ENCODE results near the gene RPE. TPM values are rescaled to one million over a fixed set of nuclear protein-coding genes. Genes with fewer than 3 reads are reported as not detected.

Gene RPE
- total RNA-seq, 1 donor from 2014 or later: 16.6 TPM

DNA sequence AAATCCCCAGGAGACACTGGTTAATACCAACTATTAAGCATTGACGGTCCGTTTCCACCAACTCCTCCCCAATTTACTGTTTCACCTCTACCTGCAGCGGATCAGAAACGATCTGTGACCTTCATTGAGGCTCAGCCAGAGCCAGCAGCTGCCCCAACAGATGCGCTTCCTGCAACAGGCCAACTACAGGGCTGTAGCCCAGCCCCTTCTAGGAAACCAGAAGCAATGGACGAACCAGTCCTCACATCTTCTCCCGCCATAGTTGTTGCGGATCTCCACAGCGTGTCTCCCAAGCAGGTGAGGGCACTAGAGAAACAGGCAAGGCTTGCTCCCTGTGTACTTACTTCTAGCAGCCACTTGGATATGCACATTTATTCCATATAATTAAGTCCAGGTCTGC, 8.5 kb upstream of the RPE start:
- DNase-seq (no peak), ATAC-seq (no peak)
- intact Hi-C loops (cut with micrococcal nuclease): no loop called here

DNA sequence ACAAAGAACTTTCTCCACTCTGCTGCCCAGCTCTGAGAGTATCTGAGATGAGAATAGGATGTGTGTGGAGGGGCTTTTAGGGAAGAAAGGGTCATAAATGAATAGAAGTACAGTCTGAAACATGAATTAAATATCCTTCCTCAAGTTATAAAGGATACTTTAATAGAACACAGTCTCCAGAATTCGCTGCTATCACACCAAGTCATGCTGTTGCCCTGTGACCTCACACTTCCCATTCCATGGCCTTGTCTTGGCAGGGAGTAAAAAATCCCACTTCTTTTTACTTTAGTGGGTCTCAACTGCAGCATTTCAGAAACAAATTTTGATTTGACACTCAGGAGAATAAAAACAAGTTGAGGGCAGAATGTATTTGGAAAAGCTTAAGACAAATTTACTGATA, 3.8 kb upstream of the RPE start:
- ATAC-seq (no peak), DNase-seq (no peak)
- intact Hi-C loops (cut with micrococcal nuclease): no loop called here

DNA sequence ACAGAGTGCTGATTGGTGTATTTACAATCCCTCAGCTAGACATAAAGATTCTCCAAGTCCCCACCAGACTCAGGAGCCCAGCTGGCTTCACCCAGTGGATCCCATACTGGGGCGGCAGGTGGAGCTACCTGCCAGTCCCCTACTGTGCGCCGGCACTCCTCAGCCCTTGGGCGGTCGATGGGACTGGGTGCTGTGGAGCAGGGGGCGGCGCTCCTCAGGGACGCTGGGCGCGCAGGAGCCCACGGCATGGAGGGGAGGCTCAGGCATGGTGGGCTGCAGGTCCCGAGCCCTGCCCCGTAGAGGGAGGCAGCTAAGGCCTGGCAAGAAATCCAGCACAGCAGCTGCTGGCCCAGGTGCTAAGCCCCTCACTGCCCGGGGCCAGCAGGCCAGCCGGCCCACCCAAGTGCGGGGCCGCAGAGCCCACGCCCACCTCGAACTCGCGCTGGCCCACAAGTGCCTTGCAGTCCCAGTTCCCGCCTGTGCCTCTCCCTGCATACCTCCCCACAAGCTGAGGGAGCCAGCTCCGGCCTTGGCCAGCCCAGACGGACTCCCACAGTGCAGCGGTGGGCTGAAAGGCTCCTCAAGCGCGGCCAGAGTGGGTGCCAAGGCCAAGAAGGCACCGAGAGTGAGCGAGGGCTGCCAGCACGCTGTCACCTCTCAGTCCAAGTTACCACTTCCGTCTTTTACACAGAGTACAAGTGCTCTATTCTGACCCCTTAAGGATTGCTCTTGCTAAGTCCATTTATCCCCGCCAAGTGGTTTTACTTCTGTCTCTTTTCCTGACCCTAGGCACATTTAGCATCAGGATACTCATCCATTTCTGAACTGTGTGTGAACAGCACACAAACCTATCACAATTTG, 1.7 kb upstream of the RPE start:
- DNase-seq (no peak), ATAC-seq (no peak)
- intact Hi-C loops (cut with micrococcal nuclease): loop anchor here (10.0 kb wide), 1 partner anchor 174 kb away; the partner anchor contains the start of gene KANSL1L

DNA sequence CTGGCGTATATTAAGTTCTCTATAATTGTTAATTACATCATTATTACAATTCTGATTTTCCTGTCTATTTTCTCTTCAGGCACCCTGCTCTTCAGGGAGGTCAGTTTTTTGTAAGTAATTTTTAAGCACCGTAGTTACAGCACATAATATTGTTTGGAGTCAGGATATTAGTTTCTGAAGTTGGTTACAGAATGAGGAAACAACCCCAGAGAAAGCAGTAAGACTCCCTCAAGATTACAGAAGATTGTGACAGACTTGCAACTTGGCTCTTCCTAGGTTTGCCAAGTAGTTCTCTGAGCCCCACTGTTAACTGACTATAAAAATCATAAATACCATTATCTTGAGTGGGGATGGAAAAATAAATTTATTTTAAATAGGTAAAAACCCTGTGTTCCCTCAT, 921 bp downstream of the RPE start:
- DNase-seq: no peak
- intact Hi-C loops (cut with micrococcal nuclease): loop anchor here (10.0 kb wide), 1 partner anchor 171 kb away; the partner anchor contains the start of gene KANSL1L
- no peak for ATAC-seq

DNA sequence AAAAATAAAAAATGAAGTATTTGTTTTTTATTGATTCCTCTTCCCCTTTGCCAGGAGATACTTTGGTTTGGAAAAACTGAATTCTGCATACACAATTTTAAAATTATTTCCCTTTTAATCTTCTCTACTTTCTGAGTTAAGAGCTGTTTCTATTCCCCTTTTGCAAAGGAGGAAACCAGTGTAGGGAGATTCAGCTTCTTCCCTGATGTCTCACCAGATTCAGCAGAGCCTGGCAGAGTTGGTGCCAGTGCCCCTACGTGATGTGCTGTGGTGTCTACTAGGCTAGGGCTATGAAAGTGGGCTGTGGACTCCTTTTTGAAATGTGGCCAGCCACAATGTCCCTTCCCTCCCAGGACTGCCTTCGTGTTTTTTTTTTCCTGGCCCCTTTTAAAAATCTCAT, 2.4 kb downstream of the RPE start:
- intact Hi-C loops (cut with micrococcal nuclease): loop anchor here (10.0 kb wide), 1 partner anchor 170 kb away; the partner anchor contains the start of gene KANSL1L

DNA sequence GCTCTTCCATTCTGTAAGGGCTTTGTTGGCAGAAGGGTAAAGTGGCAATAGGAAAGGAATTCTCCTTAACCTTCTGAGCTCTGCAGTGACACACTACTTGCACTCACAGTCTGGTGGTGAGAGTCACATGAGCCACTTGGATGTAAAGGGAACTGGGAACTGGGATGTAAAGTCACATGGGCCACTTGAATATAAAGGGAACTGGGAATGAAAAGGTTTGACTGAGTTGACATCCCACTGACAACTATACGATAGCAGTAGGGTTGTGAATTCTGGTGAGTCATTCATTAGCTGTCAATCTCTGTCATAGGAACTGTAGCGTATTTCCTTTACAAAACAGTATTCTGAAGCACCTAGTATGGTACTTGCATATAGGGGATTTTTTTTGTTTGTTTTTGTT, 5.5 kb downstream of the RPE start:
- intact Hi-C loops (cut with micrococcal nuclease): loop anchor here (10.0 kb wide), 1 partner anchor 167 kb away; the partner anchor contains the start of gene KANSL1L
- peak; percentile 47 for ATAC-seq
- DNase-seq: no peak

More for the DNA sequence above, 2.4 kb downstream of the RPE start:
- DNase-seq (no peak), ATAC-seq (no peak)

DNA sequence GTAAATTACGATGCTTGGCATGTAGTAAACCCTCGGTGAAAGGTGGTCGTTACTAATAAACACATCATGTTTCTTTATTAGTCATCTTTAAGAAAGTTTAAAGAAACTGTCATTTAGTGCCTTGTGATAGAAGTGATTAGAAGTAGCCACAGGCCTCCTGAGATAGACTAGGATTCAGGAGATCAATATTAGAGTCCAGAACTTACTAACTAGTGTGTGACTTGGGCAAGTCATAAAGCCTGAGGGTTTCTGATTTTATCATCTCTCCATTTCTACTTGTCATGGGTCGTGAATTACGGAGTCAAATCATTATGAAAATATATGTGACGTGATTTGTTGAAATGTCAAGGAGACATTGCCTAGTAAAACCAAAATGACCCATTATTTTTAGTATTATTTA, 6.7 kb downstream of the RPE start:
- DNase-seq: no peak
- ATAC-seq: no peak
- intact Hi-C loops (cut with micrococcal nuclease): loop anchor here (10.0 kb wide), 1 partner anchor 166 kb away; the partner anchor contains the start of gene KANSL1L

DNA sequence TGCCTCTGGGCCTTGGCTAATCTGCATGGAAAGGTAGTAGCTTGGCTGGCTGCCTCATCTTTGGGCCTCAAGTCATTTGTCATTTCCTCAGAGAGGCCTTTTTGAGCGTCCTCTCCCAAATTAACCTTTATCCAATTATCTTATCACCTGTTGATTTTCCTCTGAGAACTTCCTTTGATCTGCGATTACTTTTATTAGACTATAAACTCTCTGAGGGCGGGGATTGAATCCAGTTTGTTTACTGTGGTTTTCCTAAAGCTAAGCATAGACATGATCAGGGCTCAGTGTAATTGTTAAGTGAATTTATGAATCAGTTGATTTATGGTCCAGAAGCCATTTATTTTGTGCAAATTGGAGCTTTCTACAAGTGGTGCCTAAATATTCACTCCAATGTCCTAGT, 7.5 kb downstream of the RPE start:
- no peak for ATAC-seq
- DNase-seq: no peak
- intact Hi-C loops (cut with micrococcal nuclease): loop anchor here (10.0 kb wide), 1 partner anchor 165 kb away; the partner anchor contains the start of gene KANSL1L

DNA sequence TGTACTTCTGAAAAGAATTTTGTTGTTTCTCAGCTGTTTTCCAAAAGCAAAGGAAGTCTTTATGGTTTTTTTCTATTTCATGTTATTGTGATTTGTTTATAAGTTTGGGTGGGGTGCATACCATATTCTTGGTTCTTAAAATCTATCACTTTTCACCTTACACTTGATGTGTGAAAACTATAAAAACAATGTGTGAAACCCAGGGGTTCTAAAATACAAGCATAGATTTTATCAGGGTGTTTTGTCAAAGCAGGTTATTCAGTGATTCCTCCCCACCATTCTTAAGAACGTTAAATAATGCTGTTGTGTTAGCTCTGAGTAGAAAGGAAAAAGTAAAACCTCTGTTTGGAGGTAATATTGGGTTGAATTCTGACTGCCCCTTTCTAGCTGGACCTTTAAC, 17.7 kb downstream of the RPE start:
- intact Hi-C loops (cut with micrococcal nuclease): no loop called here
- no peak for ATAC-seq
- DNase-seq: no peak

DNA sequence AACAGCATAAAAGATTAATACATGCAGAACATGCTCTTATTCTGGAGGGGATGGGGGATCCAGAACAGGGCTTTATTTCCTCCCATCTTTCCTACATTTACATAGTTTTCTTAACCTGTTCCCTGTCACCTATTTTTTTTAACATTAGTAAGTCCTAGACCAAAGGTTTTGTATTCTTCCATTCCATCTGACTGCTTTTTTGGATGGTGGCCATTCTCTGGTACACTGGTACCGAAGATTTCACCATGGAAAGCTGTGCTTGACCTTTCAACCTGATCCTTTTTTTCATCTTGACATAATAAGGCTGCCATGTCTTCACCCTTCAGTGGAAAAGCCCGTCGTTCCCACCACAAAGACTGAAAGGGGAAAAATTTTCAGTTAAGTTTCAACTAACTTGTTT, 20.4 kb downstream of the RPE start:
- intact Hi-C loops (cut with micrococcal nuclease): no loop called here
- DNase-seq (no peak), ATAC-seq (no peak)

DNA sequence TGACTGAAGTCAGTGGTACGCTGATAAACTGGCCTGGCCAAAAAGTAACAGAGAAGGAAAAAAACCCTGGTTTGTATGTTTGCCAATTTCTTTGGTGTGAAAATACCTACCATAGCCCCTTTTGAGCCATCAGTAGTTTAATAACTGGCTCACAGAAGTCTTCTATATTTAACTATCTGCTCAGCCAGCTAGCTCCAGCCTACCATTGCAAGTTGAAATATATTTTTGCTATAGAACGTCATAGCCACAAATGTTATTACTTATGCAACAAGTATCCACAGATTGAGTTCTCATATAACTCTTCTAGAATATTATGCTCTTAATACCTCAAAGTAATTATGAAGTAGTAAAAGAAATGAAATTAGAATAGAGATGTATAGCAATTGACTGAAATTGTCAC, 25.2 kb downstream of the RPE start:
- intact Hi-C loops (cut with micrococcal nuclease): no loop called here
- no peak for DNase-seq
- no peak for ATAC-seq

DNA sequence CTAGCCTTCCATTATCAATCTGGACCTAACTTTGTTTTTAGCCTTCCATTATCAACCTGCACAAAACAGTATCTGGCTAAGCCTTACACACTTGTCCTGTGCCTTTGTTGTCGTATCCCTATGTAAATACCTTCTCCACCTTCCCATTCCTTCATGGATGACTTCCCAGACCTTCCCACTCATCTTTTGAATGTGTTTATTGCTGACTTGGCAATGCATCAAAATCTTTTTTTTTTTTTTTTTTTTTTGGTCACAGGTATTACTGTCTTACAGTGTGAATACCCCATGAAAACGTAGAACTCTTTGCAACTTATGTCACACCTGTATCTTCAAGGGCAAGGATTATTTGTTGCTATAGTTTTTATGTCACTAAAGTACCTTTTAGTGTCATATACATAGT, 25.7 kb downstream of the RPE start:
- no peak for DNase-seq
- intact Hi-C loops (cut with micrococcal nuclease): no loop called here

DNA sequence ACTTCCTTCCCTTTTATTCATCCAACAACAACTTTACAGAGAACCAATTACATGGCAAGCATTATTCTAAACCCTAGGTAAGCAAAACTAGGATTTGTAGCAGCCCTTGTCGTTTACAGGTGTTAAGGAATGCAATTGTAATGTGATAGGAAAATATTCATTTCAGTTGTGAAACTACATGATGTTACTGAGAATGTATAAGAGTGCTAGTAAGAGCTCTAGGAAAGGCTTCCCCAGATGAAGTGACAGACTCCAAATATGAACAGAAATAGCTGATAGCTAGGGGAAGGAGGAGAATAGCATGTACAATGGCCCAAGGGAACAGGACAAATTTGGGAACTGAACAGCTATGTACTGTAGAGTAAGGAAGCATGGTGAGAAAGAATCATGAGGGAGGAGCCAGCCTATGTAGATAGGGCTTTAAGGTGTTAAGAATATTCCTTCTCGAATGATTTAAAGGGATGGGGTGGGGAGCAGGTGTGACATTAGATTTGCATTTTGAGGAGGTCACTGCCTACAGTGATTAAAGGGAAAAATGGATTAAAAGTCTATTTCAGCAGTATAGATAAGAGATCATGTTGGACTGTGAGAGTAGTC, 31.7 kb downstream of the RPE start:
- ATAC-seq: no peak

More for the DNA sequence above, 25.7 kb downstream of the RPE start:
- ATAC-seq: no peak

DNA sequence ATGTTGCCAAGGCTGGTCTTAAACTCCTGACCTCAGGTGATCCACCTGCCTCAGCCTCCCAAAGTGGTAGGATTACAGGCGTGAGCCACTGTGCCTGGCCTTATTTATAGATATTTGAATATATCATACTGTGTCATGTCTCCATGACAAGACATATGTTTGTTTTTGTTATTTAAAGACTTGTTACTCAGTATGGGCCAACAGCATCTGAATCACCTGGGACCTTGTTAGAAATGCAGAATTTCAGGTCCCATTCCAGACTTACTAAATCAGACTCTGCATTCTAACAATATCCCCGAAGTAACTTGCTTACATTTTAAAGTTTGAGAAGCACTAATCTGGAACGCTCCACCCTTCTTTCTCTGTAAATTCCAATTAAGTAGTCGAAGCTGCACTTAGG, 33.2 kb downstream of the RPE start:
- intact Hi-C loops (cut with micrococcal nuclease): no loop called here
- ATAC-seq: no peak
- no peak for DNase-seq

More for the DNA sequence above, 31.7 kb downstream of the RPE start:
- no peak for DNase-seq
- intact Hi-C loops (cut with micrococcal nuclease): no loop called here

DNA sequence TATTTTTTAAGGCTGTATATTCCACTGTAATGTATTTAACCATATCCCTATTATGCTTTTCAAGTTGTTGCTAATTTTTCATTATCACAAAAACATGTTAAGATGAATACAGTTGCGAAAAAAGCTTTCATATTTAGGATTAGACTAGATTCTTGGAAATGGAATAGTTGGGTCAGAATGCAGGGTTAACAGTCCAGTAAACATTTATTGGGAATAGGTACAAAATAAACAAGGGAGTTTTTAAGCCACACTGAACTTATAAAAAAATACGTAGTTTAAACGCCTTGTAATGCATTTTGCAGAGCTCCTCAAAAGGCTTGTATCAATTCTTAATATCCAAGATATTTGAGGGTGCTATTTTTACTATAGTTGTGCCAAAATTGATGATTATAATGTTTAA, 35.6 kb downstream of the RPE start:
- ATAC-seq (no peak), DNase-seq (no peak)
- intact Hi-C loops (cut with micrococcal nuclease): no loop called here

DNA sequence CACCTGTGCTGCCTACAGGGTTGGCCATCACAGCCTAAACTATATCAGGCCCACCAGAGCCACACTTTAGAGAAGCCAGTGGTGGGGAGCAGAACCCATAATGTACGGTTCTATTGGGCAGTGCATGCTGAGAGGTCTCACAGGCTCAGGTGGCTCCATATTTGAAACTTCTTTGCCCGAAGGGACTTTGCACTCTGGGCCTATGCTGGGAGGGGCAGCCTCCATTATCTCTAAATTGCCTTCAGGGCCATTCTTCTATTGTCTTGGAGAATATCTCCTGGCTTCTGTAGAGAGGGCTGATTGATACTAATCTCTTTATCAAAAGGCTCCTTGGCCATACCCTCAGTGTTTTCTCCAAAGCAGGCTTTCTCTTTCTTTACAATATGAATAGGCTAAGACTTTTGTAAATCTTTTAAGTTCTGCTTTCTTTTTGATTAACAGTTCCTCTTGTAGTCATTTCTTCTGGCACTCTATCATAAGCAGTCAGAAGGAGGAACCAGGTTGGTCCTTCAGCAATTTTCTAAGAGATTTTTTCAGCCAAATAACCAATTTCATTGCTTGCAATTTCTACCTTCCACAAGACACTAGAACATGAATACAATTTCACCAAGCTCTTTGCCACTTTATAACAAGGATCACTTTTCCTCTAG, 44.5 kb downstream of the RPE start:
- intact Hi-C loops (cut with micrococcal nuclease): no loop called here
- no peak for ATAC-seq
- no peak for DNase-seq

DNA sequence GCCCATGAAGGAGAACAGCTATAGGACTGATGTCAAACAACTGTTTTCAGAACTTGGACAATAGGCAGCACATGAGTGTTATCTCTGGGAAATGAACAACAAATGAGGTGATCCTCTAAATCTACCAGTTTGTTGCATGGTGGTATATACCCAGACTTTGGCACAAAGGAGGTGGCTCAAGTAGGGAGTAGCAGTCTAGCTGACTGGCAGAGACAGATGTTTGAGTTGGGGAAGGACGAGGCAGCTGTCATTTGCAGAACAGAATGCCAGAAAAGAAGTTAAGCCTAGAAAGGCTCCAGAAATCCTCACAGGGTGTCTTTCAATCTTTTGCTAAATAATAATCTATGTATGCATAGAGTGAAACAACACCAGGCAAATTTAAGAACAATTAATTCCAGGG, 47.4 kb downstream of the RPE start:
- DNase-seq (no peak), ATAC-seq (no peak)
- intact Hi-C loops (cut with micrococcal nuclease): no loop called here

DNA sequence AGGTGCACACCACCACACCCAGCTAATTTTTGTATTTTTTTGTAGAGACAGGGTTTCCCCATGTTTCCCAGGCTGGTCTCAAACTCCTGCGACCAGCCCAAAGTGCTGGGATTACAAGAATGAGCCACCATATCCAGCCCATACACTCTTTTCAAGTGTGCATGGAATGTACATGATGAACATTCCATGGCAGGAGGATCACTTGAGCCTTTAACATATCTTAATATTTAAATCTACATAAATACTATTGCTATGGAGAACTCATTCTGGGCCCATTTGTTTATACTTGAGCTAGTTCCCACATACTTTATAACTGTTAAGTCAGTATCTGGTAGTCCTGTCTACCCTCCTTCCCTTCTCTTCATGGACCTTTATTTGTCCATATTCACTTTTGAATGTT, 48.4 kb downstream of the RPE start:
- intact Hi-C loops (cut with micrococcal nuclease): no loop called here
- no peak for DNase-seq
- ATAC-seq: no peak

DNA sequence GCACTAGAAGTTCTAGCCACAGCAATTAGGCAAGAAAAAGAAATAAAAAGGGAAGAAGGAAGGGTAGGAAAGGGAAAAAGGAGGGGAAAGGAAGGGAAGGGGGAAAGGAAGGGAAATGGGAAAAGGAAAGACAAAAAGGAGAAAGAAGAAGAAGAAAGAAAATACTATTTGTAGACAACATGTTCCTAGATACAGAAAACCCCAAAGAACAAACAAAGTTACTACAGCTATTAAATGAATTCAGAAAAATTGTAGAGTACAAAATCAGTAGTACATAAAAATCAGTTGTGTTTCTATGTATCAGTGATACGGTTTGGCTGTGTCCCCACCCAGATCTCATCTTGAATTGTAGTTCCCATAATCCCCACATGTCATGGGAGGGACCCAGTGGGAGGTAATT, 52.3 kb downstream of the RPE start:
- intact Hi-C loops (cut with micrococcal nuclease): no loop called here
- no peak for DNase-seq
- ATAC-seq: no peak

DNA sequence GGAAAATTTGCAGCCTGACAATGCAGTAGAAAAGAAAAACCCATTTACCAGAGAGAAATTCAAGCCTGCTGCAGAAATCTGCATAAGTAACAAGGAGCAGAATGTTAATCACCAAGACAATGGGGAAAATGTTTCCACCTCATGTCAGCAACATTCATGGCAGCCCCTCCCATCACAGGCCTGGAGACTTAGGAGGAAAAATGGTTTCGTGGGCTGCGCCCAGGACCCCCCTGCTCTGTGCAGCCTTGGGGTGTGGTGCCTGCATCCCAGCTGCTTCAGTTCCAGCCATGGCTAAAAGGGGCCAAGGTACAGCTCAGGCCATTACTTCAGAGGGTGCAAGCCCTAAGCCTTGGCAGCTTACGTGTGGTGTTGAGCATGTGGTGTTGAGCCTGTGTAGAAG, 53.4 kb downstream of the RPE start:
- intact Hi-C loops (cut with micrococcal nuclease): no loop called here
- no peak for DNase-seq
- no peak for ATAC-seq
